Panc1 (cell line): ENCODE results near the gene SDHAF4. TPM values are rescaled to one million over a fixed set of nuclear protein-coding genes. Genes with fewer than 3 reads are reported as not detected.

Source experiments
- ATAC-seq: fragments of 200-7000 bp; cut with Tn5 transposase; 2 replicates; pipeline ENCODE4 v1.9.1; 2020; ENCODE audit warnings: mild to moderate bottlenecking, moderate library complexity
- BruUV-seq: library from RNA; stranded (reverse); fragments of 400-500 nt; replicated peaks from 2 replicates; lab custom pipeline; 2021; lab: Mats Ljungman, UMichigan
- CTCF ChIA-PET: fragments of 300-600 bp; sonication (Branson Sonifier 250); formaldehyde crosslinking; loops from one replicate; lab custom pipeline; 2022; ENCODE audit warnings: antibody characterized with exemption; lab: Charles Lee
- POLR2A ChIA-PET: fragments of 300-600 bp; sonication (Branson Sonifier 250); formaldehyde crosslinking; loops from one replicate; lab custom pipeline; 2022; ENCODE audit warnings: antibody characterized with exemption; lab: Charles Lee
- DNase-seq: peaks from one replicate; pipeline ENCODE4 v3.0.0-alpha.2; 2010; ENCODE audit warnings: low read depth, low spot score
- H3K27ac ChIP-seq: 2 replicates; pipeline ENCODE4 v1.5.1; 2011; ENCODE audit warnings: mild to moderate bottlenecking, low read length, inconsistent platforms
- H3K27me3 ChIP-seq: fragments of 200-500 bp; sonication (Bioruptor generic); 2 replicates; pipeline ENCODE4 v1.6.0; 2014; ENCODE audit warnings: low read length, inconsistent platforms; ENCODE audit not compliant: control insufficient read depth, insufficient read depth
- H3K36me3 ChIP-seq: fragments of 200-500 bp; sonication (Bioruptor generic); 2 replicates; pipeline ENCODE4 v1.5.1; 2014; ENCODE audit warnings: inconsistent platforms, mild to moderate bottlenecking, low read length, moderate library complexity; ENCODE audit not compliant: control insufficient read depth, insufficient read depth
- H3K4me1 ChIP-seq: 2 replicates; pipeline ENCODE4 v1.5.1; 2011; ENCODE audit warnings: inconsistent platforms, mild to moderate bottlenecking, low read length, moderate library complexity; ENCODE audit not compliant: control insufficient read depth, insufficient read depth
- H3K4me3 ChIP-seq, 2 experiments: 2 replicates each; pipeline ENCODE4 v1.5.1; 2011 to 2012; ENCODE audit warnings: low read depth in 2 of 2, low read length in 2 of 2, mild to moderate bottlenecking in 2 of 2, inconsistent platforms in 1 of 2, moderate library complexity in 1 of 2
- H3K9me3 ChIP-seq: fragments of 200-500 bp; sonication (Bioruptor generic); 2 replicates; pipeline ENCODE4 v1.5.1; 2014; ENCODE audit warnings: low read depth, mild to moderate bottlenecking, inconsistent platforms, low read length, moderate library complexity; ENCODE audit not compliant: control insufficient read depth, insufficient read depth
- POLR2AphosphoS5 ChIP-seq: IDR thresholded peaks from 2 replicates; pipeline ENCODE4 v1.6.1; 2012; ENCODE audit warnings: mild to moderate bottlenecking, low read depth, low read length, moderate library complexity
- SIN3A ChIP-seq: IDR thresholded peaks from 2 replicates; pipeline ENCODE4 v1.6.1; 2012; ENCODE audit warnings: low read depth, mild to moderate bottlenecking, low read length, moderate library complexity, borderline replicate concordance; ENCODE audit not compliant: insufficient read depth
- TCF7L2 ChIP-seq: IDR thresholded peaks from 2 replicates; pipeline ENCODE4 v1.6.1; 2011; ENCODE audit warnings: mild to moderate bottlenecking, low read depth, low read length, inconsistent platforms
- in situ Hi-C: cut with HindIII; loops from 2 replicates; pipeline ENCODE4 v1.10.0; 2016; ENCODE audit warnings: low sequenced_read_pairs, low pct_unique_long_range_greater_than_20kb
- intact Hi-C: fragments of 100-400 bp; cut with micrococcal nuclease; formaldehyde crosslinking; loops from one replicate; pipeline ENCODE4 v1.10.0; 2022; ENCODE audit not compliant: unreplicated experiment
- total RNA-seq: library from RNA; stranded (reverse); gene quantifications from one replicate; pipeline ENCODE4 v1.2.1, GENCODE V29; 2021; ENCODE audit not compliant: unreplicated experiment
- TF ChIP-seq, protein P1 (sequence below): fragments of 450-650 bp; IDR thresholded peaks from 2 replicates; pipeline ENCODE4 v1.5.1; 2017; ENCODE audit warnings: mild to moderate bottlenecking
- TF ChIP-seq, protein P2 (sequence below), 2 experiments: IDR thresholded peaks; 2 replicates each; pipeline ENCODE4 v1.6.1; 2011 to 2012; ENCODE audit warnings: low read depth in 2 of 2, control low read depth in 1 of 2, low read length in 1 of 2, mild to moderate bottlenecking in 1 of 2, moderate library complexity in 1 of 2; ENCODE audit not compliant: insufficient read depth in 1 of 2

SDHAF4 gene
- total RNA-seq, 1 experiment from 2014 or later: 14.4 TPM

DNA sequence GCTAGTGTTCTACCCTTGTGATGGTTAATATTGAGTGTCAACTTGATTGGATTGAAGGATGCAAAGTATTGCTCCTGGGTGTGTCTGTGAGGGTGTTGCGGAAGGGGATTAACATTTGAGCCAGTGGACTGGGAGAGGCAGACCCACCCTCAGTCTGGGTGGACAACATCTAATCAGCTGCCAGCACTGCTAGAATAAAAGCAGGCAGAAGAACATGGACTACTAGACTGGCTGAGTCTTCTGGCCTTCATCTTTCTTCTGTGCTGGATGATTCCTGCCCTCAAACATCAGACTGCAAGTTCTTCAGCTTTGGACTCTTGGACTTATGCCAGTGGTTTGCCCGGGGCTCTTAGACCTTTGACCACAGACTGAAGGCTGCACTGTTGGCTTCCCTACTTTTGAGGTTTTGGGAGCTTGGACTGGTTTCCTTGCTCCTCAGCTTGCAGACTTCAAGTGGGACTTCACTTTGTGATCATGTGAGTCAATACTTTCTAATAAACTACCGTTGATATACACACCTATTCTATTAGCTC is 50.1 kb downstream of the SDHAF4 start:
- peaks cover 2% of the 10 kb centered on the region; the same call in 1 of the 2 replicates for H3K27me3 ChIP-seq
- no peak for TF ChIP-seq POLR2AphosphoS5
- no peak for TF ChIP-seq TCF7L2
- TF ChIP-seq SIN3A: no peak
- TF ChIP-seq, protein P1, sequence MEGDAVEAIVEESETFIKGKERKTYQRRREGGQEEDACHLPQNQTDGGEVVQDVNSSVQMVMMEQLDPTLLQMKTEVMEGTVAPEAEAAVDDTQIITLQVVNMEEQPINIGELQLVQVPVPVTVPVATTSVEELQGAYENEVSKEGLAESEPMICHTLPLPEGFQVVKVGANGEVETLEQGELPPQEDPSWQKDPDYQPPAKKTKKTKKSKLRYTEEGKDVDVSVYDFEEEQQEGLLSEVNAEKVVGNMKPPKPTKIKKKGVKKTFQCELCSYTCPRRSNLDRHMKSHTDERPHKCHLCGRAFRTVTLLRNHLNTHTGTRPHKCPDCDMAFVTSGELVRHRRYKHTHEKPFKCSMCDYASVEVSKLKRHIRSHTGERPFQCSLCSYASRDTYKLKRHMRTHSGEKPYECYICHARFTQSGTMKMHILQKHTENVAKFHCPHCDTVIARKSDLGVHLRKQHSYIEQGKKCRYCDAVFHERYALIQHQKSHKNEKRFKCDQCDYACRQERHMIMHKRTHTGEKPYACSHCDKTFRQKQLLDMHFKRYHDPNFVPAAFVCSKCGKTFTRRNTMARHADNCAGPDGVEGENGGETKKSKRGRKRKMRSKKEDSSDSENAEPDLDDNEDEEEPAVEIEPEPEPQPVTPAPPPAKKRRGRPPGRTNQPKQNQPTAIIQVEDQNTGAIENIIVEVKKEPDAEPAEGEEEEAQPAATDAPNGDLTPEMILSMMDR: no peak
- TF ChIP-seq, protein P2, sequence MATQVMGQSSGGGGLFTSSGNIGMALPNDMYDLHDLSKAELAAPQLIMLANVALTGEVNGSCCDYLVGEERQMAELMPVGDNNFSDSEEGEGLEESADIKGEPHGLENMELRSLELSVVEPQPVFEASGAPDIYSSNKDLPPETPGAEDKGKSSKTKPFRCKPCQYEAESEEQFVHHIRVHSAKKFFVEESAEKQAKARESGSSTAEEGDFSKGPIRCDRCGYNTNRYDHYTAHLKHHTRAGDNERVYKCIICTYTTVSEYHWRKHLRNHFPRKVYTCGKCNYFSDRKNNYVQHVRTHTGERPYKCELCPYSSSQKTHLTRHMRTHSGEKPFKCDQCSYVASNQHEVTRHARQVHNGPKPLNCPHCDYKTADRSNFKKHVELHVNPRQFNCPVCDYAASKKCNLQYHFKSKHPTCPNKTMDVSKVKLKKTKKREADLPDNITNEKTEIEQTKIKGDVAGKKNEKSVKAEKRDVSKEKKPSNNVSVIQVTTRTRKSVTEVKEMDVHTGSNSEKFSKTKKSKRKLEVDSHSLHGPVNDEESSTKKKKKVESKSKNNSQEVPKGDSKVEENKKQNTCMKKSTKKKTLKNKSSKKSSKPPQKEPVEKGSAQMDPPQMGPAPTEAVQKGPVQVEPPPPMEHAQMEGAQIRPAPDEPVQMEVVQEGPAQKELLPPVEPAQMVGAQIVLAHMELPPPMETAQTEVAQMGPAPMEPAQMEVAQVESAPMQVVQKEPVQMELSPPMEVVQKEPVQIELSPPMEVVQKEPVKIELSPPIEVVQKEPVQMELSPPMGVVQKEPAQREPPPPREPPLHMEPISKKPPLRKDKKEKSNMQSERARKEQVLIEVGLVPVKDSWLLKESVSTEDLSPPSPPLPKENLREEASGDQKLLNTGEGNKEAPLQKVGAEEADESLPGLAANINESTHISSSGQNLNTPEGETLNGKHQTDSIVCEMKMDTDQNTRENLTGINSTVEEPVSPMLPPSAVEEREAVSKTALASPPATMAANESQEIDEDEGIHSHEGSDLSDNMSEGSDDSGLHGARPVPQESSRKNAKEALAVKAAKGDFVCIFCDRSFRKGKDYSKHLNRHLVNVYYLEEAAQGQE (IDR thresholded peaks at IDR 0.05; ENCODE audit: insufficient read depth in 1 of 2, low read depth in 2 of 2, low read length in 1 of 2): no peak
- no peaks in the 10 kb centered on the region for H3K9me3 ChIP-seq
- no TSS peak for BruUV-seq
- H3K27ac ChIP-seq: no peak overlapping the region
- DNase-seq (no peak), ATAC-seq (no peak)
- ChIA-PET CTCF (no interaction called here), POLR2A (no interaction called here)
- H3K4me1 ChIP-seq: no peaks in the 10 kb centered on the region
- H3K36me3 ChIP-seq: no peaks in the 10 kb centered on the region
- intact Hi-C loops (no loop called here), in situ Hi-C loops (no loop called here)
- no peak overlapping the region for H3K4me3 ChIP-seq

DNA sequence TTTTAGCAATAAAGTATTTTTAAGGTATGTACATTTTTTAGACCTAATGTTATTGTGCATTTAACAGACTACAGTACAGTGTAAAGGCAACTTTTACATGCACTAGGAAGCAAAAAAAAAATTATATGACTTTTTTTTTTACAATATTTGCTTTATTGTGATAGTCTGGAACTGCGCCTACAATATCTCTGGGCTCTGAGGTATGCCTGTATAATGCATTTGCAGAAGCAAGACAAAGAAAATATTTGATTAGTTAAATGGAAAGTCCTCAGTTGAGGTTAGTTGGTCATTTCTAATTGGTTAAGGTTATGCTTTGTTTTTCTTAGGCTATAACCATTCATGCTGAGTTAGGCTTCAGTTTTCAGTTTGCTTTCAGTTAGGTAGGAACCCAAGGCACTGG is 54.0 kb downstream of the SDHAF4 start:
- TF ChIP-seq SIN3A (no peak), TCF7L2 (no peak), POLR2AphosphoS5 (no peak)
- TF ChIP-seq, protein P1: no peak
- TF ChIP-seq, protein P2 (IDR thresholded peaks at IDR 0.05; ENCODE audit: insufficient read depth in 1 of 2, low read depth in 2 of 2, low read length in 1 of 2): no peak
- intact Hi-C loops (no loop called here), in situ Hi-C loops (no loop called here)
- H3K27ac ChIP-seq: no peak overlapping the region
- no peaks in the 10 kb centered on the region; the same call in 1 of the 2 replicates for H3K27me3 ChIP-seq
- no peaks in the 10 kb centered on the region for H3K9me3 ChIP-seq
- no peak for ATAC-seq
- no peak overlapping the region for H3K4me3 ChIP-seq
- no peak for DNase-seq
- H3K4me1 ChIP-seq: no peaks in the 10 kb centered on the region
- no TSS peak for BruUV-seq
- ChIA-PET POLR2A (interaction anchor here (0.7 kb wide), 1 partner anchor 185 kb away, joined by 3 read pairs; no protein-coding TSS in a partner anchor), CTCF (no interaction called here)
- no peaks in the 10 kb centered on the region for H3K36me3 ChIP-seq
